Eye (tissue), 1 donor: ENCODE measurements around the gene PARD3B.

Source experiments
- DNase-seq: peaks from one replicate; pipeline ENCODE4 v3.0.0-alpha.2; 2015

Gene PARD3B

GRCh38 chr2:205556841-205557539 is 1011.7 kb downstream of the PARD3B start:
- peak; percentile 80 for DNase-seq

- DNase-seq: no peak
Measured at GRCh38 chr2:205557873-205558272, 1012.6 kb downstream of the PARD3B start.

- no peak for DNase-seq
Measured at GRCh38 chr2:205561441-205561840, 1016.2 kb downstream of the PARD3B start.

- no peak for DNase-seq
Measured at GRCh38 chr2:205563646-205564045, 1018.4 kb downstream of the PARD3B start.

GRCh38 chr2:205564346-205565141 is 1019.3 kb downstream of the PARD3B start:
- DNase-seq: no peak

GRCh38 chr2:205565142-205565522 is 1019.9 kb downstream of the PARD3B start:
- DNase-seq: no peak

GRCh38 chr2:205566606-205567168 is 1021.4 kb downstream of the PARD3B start:
- no peak for DNase-seq

GRCh38 chr2:205568620-205569019 is 1023.3 kb downstream of the PARD3B start:
- DNase-seq: no peak

- no peak for DNase-seq
Measured at GRCh38 chr2:205570648-205571047, 1025.4 kb downstream of the PARD3B start.

- DNase-seq: no peak
Measured at GRCh38 chr2:205571360-205571959, 1026.2 kb downstream of the PARD3B start.

GRCh38 chr2:205574001-205574400 is 1028.7 kb downstream of the PARD3B start:
- no peak for DNase-seq

GRCh38 chr2:205579335-205579734 is 1034.1 kb downstream of the PARD3B start:
- DNase-seq: no peak

GRCh38 chr2:205580212-205580987 is 1035.1 kb downstream of the PARD3B start:
- DNase-seq: no peak

- no peak for DNase-seq
Measured at GRCh38 chr2:205582366-205582765, 1037.1 kb downstream of the PARD3B start.

GRCh38 chr2:205585449-205586383 is 1040.4 kb downstream of the PARD3B start:
- peak; percentile 51 for DNase-seq

- no peak for DNase-seq
Measured at GRCh38 chr2:205586626-205587025, 1041.4 kb downstream of the PARD3B start.

GRCh38 chr2:205589479-205589878 is 1044.2 kb downstream of the PARD3B start:
- DNase-seq: no peak

GRCh38 chr2:205590759-205591158 is 1045.5 kb downstream of the PARD3B start:
- DNase-seq: no peak

- DNase-seq: no peak
Measured at GRCh38 chr2:205593891-205594290, 1048.6 kb downstream of the PARD3B start.

GRCh38 chr2:205596581-205596980 is 1051.3 kb downstream of the PARD3B start:
- DNase-seq: no peak

GRCh38 chr2:205605638-205606304 is 1060.5 kb downstream of the PARD3B start:
- DNase-seq: no peak
